C4-2B (cell line): ENCODE measurements around the gene SUN1.

Experiments used
- ZFX ChIP-seq: fragments of 450-650 bp; IDR thresholded peaks from 2 replicates; pipeline ENCODE4 v1.6.1; 2017
- TF ChIP-seq, protein P1 (sequence below): fragments of 450-650 bp; conservative IDR thresholded peaks from 2 replicates; pipeline ENCODE4 v1.5.1; 2017; ENCODE audit warnings: mild to moderate bottlenecking

DNA sequence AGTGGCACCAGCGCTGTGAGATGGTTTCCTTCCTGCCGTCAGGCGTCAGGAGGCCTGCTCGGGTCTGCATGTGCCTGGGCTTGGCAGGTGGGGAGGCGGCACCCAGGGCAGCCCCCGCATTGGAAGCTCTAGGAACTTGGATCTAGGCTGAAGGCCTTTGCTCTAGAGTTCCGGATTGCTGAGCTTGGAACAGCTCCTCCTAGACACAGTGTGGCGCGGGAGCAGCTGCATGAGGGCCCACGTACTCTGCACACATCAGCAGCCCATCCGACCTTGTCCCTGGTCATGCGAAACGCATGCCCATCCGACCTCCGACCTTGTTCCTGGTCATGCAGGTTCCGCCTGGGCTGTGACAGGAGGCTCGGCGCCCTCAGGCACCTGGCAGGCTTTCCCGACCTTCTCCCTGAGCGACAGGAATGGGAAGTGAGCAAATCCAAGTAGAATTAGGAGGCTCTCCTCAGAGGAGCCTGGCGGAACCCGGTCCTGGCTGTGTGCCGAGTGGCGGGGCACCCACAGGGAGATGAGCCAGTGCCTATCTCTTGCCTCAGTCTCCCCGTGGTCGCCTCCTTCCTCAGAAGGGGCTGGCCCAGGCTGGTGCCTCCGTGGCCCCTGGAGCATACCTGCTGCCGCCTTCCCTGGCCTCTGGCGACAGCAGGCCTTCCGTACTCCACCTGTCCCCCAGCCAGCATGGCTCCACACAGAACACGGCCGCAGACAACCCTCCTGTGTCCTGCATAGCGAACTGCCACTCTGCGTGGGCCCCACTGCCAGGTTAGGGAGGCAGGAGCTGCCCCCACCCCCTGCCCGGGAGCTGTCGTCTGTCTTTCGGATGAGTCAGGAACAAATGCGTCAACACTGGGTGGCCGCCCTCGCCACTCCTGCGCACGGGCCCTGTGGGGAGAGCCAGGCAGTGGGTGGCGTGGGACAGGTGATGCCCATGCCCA lies 56.1 kb downstream of the SUN1 start:
- TF ChIP-seq, protein P1, sequence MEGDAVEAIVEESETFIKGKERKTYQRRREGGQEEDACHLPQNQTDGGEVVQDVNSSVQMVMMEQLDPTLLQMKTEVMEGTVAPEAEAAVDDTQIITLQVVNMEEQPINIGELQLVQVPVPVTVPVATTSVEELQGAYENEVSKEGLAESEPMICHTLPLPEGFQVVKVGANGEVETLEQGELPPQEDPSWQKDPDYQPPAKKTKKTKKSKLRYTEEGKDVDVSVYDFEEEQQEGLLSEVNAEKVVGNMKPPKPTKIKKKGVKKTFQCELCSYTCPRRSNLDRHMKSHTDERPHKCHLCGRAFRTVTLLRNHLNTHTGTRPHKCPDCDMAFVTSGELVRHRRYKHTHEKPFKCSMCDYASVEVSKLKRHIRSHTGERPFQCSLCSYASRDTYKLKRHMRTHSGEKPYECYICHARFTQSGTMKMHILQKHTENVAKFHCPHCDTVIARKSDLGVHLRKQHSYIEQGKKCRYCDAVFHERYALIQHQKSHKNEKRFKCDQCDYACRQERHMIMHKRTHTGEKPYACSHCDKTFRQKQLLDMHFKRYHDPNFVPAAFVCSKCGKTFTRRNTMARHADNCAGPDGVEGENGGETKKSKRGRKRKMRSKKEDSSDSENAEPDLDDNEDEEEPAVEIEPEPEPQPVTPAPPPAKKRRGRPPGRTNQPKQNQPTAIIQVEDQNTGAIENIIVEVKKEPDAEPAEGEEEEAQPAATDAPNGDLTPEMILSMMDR, result no peak
- no peak for TF ChIP-seq ZFX
